ENCODE measurements around the gene MIB2. TPM values are rescaled to one million over a fixed set of nuclear protein-coding genes. Genes with fewer than 3 reads are reported as not detected.

Gene MIB2
- total RNA-seq, 4 donors from 2014 or later, result 117 to 216 (median 138) TPM

GRCh38 chr1:1626207-1627141 is 11.2 kb downstream of the MIB2 start:
- DNase-seq (ENCODE audit: low spot score in 2 of 2), result no peak

DNA sequence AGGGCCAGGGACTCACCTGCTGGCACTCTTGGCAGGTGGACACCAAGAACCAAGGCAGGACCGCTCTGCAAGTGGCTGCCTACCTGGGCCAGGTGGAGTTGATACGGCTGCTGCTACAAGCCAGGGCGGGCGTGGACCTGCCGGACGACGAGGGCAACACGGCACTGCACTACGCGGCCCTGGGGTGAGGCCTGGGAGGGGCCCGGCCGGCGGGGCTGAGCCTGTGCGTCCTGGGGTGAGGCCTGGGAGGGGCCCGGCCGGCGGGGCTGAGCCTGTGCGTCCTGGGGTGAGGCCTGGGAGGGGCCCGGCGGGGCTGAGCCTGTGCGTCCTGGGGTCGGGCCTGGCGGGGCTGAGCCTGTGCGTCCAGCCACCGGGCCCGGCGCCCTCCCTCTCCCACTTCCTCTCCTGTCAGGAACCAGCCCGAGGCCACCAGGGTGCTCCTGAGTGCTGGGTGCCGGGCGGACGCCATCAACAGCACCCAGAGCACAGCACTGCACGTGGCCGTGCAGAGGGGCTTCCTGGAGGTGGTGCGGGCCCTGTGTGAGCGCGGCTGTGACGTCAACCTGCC is 12.0 kb downstream of the MIB2 start:
- intact Hi-C loops (cut with DNase I; ENCODE audit: low total_unique reads), result no loop called here
- WGBS, 2 donors, result 66% methylated on average over 10 of the region's 37 CpGs; no CpG with 5 or more reads in 1 of the 2 donors
- no peak for DNase-seq (ENCODE audit: low spot score in 2 of 2)
- no peak overlapping the region for H3K4me3 ChIP-seq (ENCODE audit: low read depth, poor library complexity, severe bottlenecking)
- TF ChIP-seq, protein P1, sequence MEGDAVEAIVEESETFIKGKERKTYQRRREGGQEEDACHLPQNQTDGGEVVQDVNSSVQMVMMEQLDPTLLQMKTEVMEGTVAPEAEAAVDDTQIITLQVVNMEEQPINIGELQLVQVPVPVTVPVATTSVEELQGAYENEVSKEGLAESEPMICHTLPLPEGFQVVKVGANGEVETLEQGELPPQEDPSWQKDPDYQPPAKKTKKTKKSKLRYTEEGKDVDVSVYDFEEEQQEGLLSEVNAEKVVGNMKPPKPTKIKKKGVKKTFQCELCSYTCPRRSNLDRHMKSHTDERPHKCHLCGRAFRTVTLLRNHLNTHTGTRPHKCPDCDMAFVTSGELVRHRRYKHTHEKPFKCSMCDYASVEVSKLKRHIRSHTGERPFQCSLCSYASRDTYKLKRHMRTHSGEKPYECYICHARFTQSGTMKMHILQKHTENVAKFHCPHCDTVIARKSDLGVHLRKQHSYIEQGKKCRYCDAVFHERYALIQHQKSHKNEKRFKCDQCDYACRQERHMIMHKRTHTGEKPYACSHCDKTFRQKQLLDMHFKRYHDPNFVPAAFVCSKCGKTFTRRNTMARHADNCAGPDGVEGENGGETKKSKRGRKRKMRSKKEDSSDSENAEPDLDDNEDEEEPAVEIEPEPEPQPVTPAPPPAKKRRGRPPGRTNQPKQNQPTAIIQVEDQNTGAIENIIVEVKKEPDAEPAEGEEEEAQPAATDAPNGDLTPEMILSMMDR (IDR thresholded peaks at IDR 0.05), result no peak

More at GRCh38 chr1:1626207-1627141, 11.2 kb downstream of the MIB2 start:
- no peak overlapping the region for H3K4me3 ChIP-seq (ENCODE audit: low read depth, poor library complexity, severe bottlenecking)
- TF ChIP-seq, protein P1 (IDR thresholded peaks at IDR 0.05), result no peak
- TF ChIP-seq POLR2A (IDR thresholded peaks at IDR 0.05), result no peak
- intact Hi-C loops (cut with DNase I; ENCODE audit: low total_unique reads), result no loop called here
- 90 to 96% methylated on average over 31 to 37 of the region's 48 CpGs for WGBS, 2 donors

GRCh38 chr1:1627829-1628753 is 12.8 kb downstream of the MIB2 start:
- intact Hi-C loops (cut with DNase I; ENCODE audit: low total_unique reads), result no loop called here
- DNase-seq (ENCODE audit: low spot score in 2 of 2), result peak in 1 of 2 donors; percentile 87
- WGBS, 2 donors, result 72 to 78% methylated on average over 38 to 52 of the region's 53 CpGs
- H3K4me3 ChIP-seq (ENCODE audit: low read depth, poor library complexity, severe bottlenecking), result no peak overlapping the region
- TF ChIP-seq POLR2A (IDR thresholded peaks at IDR 0.05), result no peak
- TF ChIP-seq, protein P1 (IDR thresholded peaks at IDR 0.05), result no peak

DNA sequence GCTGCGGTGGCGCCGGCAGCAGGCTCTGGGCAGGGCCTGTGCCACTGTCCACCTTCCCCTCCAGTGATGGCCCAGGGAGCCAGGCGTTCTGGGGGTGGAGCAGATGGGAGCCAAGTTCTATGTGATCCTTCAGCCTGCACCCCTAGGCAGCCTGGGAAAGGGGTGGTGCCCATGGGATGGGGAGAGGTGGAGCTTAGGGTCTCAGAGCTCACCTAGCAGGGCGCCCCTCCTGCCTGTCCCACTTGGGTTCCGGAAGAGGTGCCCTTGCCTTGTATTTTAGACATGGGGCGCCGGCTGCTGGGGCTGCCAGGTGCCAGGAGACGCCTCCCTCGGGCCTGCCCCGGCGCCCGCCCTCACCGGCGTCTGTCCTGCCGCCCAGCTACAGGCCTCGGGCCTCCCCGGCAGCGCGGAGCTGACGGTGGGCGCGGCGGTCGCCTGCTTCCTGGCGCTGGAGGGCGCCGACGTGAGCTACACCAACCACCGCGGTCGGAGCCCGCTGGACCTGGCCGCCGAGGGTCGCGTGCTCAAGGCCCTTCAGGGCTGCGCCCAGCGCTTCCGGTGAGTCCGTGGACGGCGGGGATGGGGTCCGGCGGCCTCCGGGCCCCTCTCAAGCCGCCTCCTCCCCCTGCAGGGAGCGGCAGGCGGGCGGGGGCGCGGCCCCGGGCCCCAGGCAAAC is 13.6 kb downstream of the MIB2 start:
- peak in 1 of 2 donors; percentile 86 for DNase-seq (ENCODE audit: low spot score in 2 of 2)
- WGBS, 2 donors, result 49 to 52% methylated on average over 7 to 41 of the region's 53 CpGs
- TF ChIP-seq, protein P1 (IDR thresholded peaks at IDR 0.05), result no peak
- no peak for TF ChIP-seq POLR2A (IDR thresholded peaks at IDR 0.05)
- intact Hi-C loops (cut with DNase I; ENCODE audit: low total_unique reads), result no loop called here
- H3K4me3 ChIP-seq (ENCODE audit: low read depth, poor library complexity, severe bottlenecking), result no peak overlapping the region

Data from lower leg skin (tissue), 4 donors.